Transverse colon (tissue), 4 donors: ENCODE measurements around the gene KCNV2. TPM values are rescaled to one million over a fixed set of nuclear protein-coding genes. Genes with fewer than 3 reads are reported as not detected.

Experiments used
- DNase-seq: peaks from one replicate; pipeline ENCODE4 v3.0.0-alpha.2; 2019
- H3K27ac ChIP-seq, 4 donors: fragments of 200-600 bp; sonication (generic); 2 replicates each; pipeline ENCODE4 v1.5.1; 2016 to 2018; ENCODE audit warnings: inconsistent platforms in 4 of 4
- H3K27me3 ChIP-seq: fragments of 200-600 bp; sonication (generic); 2 replicates; pipeline ENCODE4 v1.5.1; 2017; ENCODE audit warnings: inconsistent platforms
- H3K36me3 ChIP-seq, 4 donors: fragments of 200-600 bp; sonication (generic); 2 replicates each; pipeline ENCODE4 v1.5.1; 2017 to 2019; ENCODE audit warnings: inconsistent platforms in 4 of 4
- H3K4me1 ChIP-seq, 4 donors: fragments of 200-600 bp; sonication (generic); 2 replicates each; pipeline ENCODE4 v1.5.1; 2017 to 2020; ENCODE audit warnings: inconsistent platforms in 4 of 4
- H3K4me3 ChIP-seq, 4 donors: fragments of 200-600 bp; sonication (generic); 1 replicate in 1 of 4; 2 replicates in 3 of 4; pipeline versions ENCODE4 v1.5.1 to v1.6.1; 2017 to 2019; ENCODE audit warnings: inconsistent platforms in 4 of 4
- H3K9me3 ChIP-seq, 2 donors: fragments of 200-600 bp; sonication (generic); 2 replicates each; pipeline ENCODE4 v1.5.1; 2017 to 2019; ENCODE audit warnings: inconsistent platforms in 2 of 2
- EP300 ChIP-seq: sonication (generic); formaldehyde crosslinking; IDR thresholded peaks from one replicate; pipeline ENCODE4 v1.6.1; 2017; ENCODE audit warnings: antibody characterized with exemption, low read depth
- POLR2A ChIP-seq: fragments of 450-650 bp; IDR thresholded peaks from one replicate; pipeline ENCODE4 v1.6.1; 2016; ENCODE audit warnings: antibody characterized with exemption, mild to moderate bottlenecking, moderate library complexity
- POLR2AphosphoS5 ChIP-seq, 3 donors: sonication (generic); formaldehyde crosslinking; IDR thresholded peaks; one replicate each; pipeline ENCODE4 v1.6.1; 2016; ENCODE audit warnings: antibody characterized with exemption in 3 of 3
- WGBS, 2 donors: methylation state at CpG; one replicate each; pipeline ENCODE4 v1.1.5; 2018; ENCODE audit warnings: low coverage in 1 of 2; 5-methylcytosine and 5-hydroxymethylcytosine counted together
- in situ Hi-C, 4 donors: fragments of 200-750 bp; cut with MboI; loops; one replicate each; pipeline versions ENCODE4 v1.15.0 to v1.15.1; 2017; ENCODE audit warnings: low sequenced_read_pairs in 3 of 4, low pct_ligation_motif_present in 1 of 4, low pct_unique_long_range_greater_than_20kb in 1 of 4
- intact Hi-C: fragments of 100-400 bp; cut with DNase I; formaldehyde crosslinking; loops from one replicate; pipeline ENCODE4 v1.15.1; 2023; ENCODE audit warnings: low total_unique reads
- total RNA-seq, 4 donors: library from RNA; depleted of rRNA; stranded (reverse); fragments of >200 nt; gene quantifications; one replicate each; pipeline ENCODE4 v1.1.0, GENCODE V29; 2016
- TF ChIP-seq, protein P1 (sequence below), 5 experiments: fragments of 200-600 bp in 3 of 5; fragments of 450-650 bp in 2 of 5; sonication (generic) in 3 of 5; IDR thresholded peaks; 1 replicate in 2 of 5; 2 replicates in 3 of 5; pipeline ENCODE4 v1.5.1; 2016 to 2017; ENCODE audit warnings: antibody characterized with exemption in 5 of 5, inconsistent platforms in 3 of 5, mild to moderate bottlenecking in 2 of 5, moderate library complexity in 1 of 5

Gene KCNV2
- not detected for total RNA-seq

- WGBS, 2 donors: 90 to 100% methylated on average over 1 to 7 of the region's 7 CpGs
- Histone ChIP-seq H3K9me3 (no peaks in the 10 kb centered on the region), H3K36me3 (no peaks in the 10 kb centered on the region), H3K4me1 (no peaks in the 10 kb centered on the region), H3K4me3 (no peak within 1 kb of the TSS), H3K27ac (no peak within 1 kb of the TSS), H3K27me3 (no peaks in the 10 kb centered on the region)
- TF ChIP-seq, protein P1, sequence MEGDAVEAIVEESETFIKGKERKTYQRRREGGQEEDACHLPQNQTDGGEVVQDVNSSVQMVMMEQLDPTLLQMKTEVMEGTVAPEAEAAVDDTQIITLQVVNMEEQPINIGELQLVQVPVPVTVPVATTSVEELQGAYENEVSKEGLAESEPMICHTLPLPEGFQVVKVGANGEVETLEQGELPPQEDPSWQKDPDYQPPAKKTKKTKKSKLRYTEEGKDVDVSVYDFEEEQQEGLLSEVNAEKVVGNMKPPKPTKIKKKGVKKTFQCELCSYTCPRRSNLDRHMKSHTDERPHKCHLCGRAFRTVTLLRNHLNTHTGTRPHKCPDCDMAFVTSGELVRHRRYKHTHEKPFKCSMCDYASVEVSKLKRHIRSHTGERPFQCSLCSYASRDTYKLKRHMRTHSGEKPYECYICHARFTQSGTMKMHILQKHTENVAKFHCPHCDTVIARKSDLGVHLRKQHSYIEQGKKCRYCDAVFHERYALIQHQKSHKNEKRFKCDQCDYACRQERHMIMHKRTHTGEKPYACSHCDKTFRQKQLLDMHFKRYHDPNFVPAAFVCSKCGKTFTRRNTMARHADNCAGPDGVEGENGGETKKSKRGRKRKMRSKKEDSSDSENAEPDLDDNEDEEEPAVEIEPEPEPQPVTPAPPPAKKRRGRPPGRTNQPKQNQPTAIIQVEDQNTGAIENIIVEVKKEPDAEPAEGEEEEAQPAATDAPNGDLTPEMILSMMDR (IDR thresholded peaks at IDR 0.05): no peak
- TF ChIP-seq POLR2A (no peak), EP300 (no peak), POLR2AphosphoS5 (IDR thresholded peaks at IDR 0.05) (no peak)
- intact Hi-C loops (no loop called here), in situ Hi-C loops (no loop called here)
- no peak for DNase-seq
Measured at GRCh38 chr9:2717385-2717784, at the start of gene KCNV2. KCNV2 (plus strand) TSS chr9:2717510; CDS start chr9:2717740, 230 bp downstream.

DNA sequence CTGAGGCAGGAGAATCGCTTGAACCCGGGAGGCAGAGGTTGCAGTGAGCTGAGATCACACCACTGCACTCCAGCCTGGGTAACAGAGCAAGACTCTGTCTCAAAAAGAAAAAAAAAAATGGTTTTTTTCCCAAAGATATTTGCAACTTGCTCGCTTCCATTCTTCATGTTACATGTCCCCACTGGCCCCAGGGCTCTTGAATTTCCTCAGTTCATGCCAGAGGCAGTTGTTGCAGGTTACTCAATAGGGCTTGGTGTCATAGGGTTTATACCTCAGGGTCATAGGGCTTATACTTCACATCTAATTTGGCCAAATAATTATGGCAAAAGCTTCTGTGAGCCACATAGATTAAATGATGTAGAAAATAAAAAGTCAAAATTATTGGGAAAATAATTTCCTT, 44.1 kb upstream of the KCNV2 start:
- in situ Hi-C loops: no loop called here
- H3K27ac ChIP-seq: no peak overlapping the region
- H3K4me3 ChIP-seq: no peak overlapping the region
- 96 to 100% methylated on average over 2 to 3 of the region's 3 CpGs for whole genome bisulfite sequencing, 2 donors
- intact Hi-C loops: no loop called here
- no peaks in the 10 kb centered on the region for H3K36me3 ChIP-seq
- no peaks in the 10 kb centered on the region for H3K27me3 ChIP-seq
- no peaks in the 10 kb centered on the region for H3K9me3 ChIP-seq
- DNase-seq: no peak
- TF ChIP-seq, protein P1 (IDR thresholded peaks at IDR 0.05): no peak
- TF ChIP-seq EP300: no peak
- TF ChIP-seq POLR2A: no peak
- TF ChIP-seq POLR2AphosphoS5 (IDR thresholded peaks at IDR 0.05): no peak
- H3K4me1 ChIP-seq: peaks cover 0 to 6% (median 0%) of the 10 kb centered on the region in 4 donors

GRCh38 chr9:2674141-2674824, 43.0 kb upstream of the KCNV2 start:
- peaks cover 0 to 6% (median 0%) of the 10 kb centered on the region in 4 donors for H3K4me1 ChIP-seq
- intact Hi-C loops: no loop called here
- no peak for DNase-seq
- H3K9me3 ChIP-seq: no peaks in the 10 kb centered on the region
- H3K36me3 ChIP-seq: no peaks in the 10 kb centered on the region
- in situ Hi-C loops: no loop called here
- TF ChIP-seq POLR2A: no peak
- TF ChIP-seq, protein P1 (IDR thresholded peaks at IDR 0.05): no peak
- no peak for TF ChIP-seq POLR2AphosphoS5 (IDR thresholded peaks at IDR 0.05)
- TF ChIP-seq EP300: no peak
- H3K27me3 ChIP-seq: no peaks in the 10 kb centered on the region
- H3K4me3 ChIP-seq: no peak overlapping the region
- no peak overlapping the region for H3K27ac ChIP-seq
- WGBS, 2 donors: 76 to 87% methylated on average over 9 of the region's 9 CpGs

DNA sequence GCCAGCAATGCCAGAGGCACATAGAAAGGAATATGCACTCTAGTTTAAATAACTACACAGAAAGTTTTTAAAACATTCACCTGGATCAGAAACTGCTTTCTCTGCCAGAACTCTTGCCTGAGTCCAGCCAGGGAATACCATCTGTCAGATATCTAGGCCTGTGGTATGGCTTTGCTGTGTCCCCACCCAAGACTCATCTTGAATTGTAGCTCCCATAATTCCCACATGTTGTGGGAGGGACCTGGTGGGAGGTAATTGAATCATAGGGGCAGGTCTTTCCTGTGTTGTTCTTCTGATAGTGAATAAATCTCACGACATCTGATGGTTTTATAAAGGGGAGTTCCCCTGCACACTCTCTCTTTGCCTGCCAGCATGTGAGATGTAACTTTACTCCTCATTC, 41.5 kb upstream of the KCNV2 start:
- Histone ChIP-seq H3K27me3 (no peaks in the 10 kb centered on the region), H3K9me3 (no peaks in the 10 kb centered on the region), H3K4me3 (no peak overlapping the region), H3K27ac (no peak overlapping the region), H3K36me3 (no peaks in the 10 kb centered on the region), H3K4me1 (peaks cover 0 to 6% (median 0%) of the 10 kb centered on the region in 4 donors)
- 45% methylated on average over 1 of the region's 1 CpG; no CpG with 5 or more reads in 1 of the 2 donors for WGBS, 2 donors
- intact Hi-C loops (no loop called here), in situ Hi-C loops (no loop called here)
- no peak for DNase-seq
- TF ChIP-seq POLR2AphosphoS5 (IDR thresholded peaks at IDR 0.05) (no peak), POLR2A (no peak), EP300 (no peak)
- TF ChIP-seq, protein P1 (IDR thresholded peaks at IDR 0.05): no peak
